Caco-2 (cell line): ENCODE measurements around the gene RAI1. TPM values are rescaled to one million over a fixed set of nuclear protein-coding genes. Genes with fewer than 3 reads are reported as not detected.

Experiments
- BruUV-seq: library from RNA; stranded (reverse); fragments of 400-500 nt; replicated peaks from 2 replicates; lab custom pipeline; 2021; lab: Mats Ljungman, UMichigan
- CTCF ChIA-PET: fragments of 300-600 bp; sonication (Branson Sonifier 250); formaldehyde crosslinking; loops from one replicate; lab custom pipeline; 2022; ENCODE audit warnings: antibody characterized with exemption; lab: Charles Lee
- POLR2A ChIA-PET: fragments of 300-600 bp; sonication (Branson Sonifier 250); formaldehyde crosslinking; loops from one replicate; lab custom pipeline; 2022; ENCODE audit warnings: antibody characterized with exemption; lab: Charles Lee
- DNase-seq, 2 experiments: peaks; one replicate each; pipeline versions ENCODE4 v3.0.0 to v3.0.0-alpha.2; 2020 to 2022
- H3K27me3 ChIP-seq: replicated peaks from 2 replicates; pipeline ENCODE4 v1.6.0; 2011; ENCODE audit warnings: low read length; ENCODE audit not compliant: control insufficient read depth, insufficient read depth
- H3K36me3 ChIP-seq: 2 replicates; pipeline ENCODE4 v1.5.1; 2011; ENCODE audit warnings: low read length; ENCODE audit not compliant: control insufficient read depth, insufficient read depth
- H3K4me1 ChIP-seq: fragments of 250-450 bp; sonication (Bioruptor Pico); 2 replicates; pipeline ENCODE4 v1.5.1; 2020; ENCODE audit warnings: mild to moderate bottlenecking
- H3K4me3 ChIP-seq: 2 replicates; pipeline ENCODE4 v1.5.1; 2011; ENCODE audit warnings: low read depth, mild to moderate bottlenecking, control low read depth, low read length
- H3K9me3 ChIP-seq: fragments of 250-450 bp; sonication (Bioruptor Pico); 2 replicates; pipeline ENCODE4 v1.5.1; 2020; ENCODE audit warnings: mild to moderate bottlenecking, moderate library complexity
- H3K27ac Mint-ChIP-seq: one replicate; pipeline ENCODE4 v1.8.0; 2022; ENCODE audit warnings: mixed read lengths; ENCODE audit not compliant: unreplicated experiment
- H3K27me3 Mint-ChIP-seq: one replicate; pipeline ENCODE4 v1.8.0; 2022; ENCODE audit warnings: mixed read lengths; ENCODE audit not compliant: insufficient read depth, unreplicated experiment
- H3K36me3 Mint-ChIP-seq: one replicate; pipeline ENCODE4 v1.8.0; 2022; ENCODE audit warnings: mild to moderate bottlenecking, mixed read lengths; ENCODE audit not compliant: insufficient read depth, unreplicated experiment
- H3K4me1 Mint-ChIP-seq: one replicate; pipeline ENCODE4 v1.8.0; 2022; ENCODE audit warnings: low read depth, mixed read lengths; ENCODE audit not compliant: unreplicated experiment
- H3K4me3 Mint-ChIP-seq: one replicate; pipeline ENCODE4 v1.8.0; 2022; ENCODE audit warnings: mild to moderate bottlenecking, moderate library complexity, mixed read lengths; ENCODE audit not compliant: unreplicated experiment
- H3K9me3 Mint-ChIP-seq: one replicate; pipeline ENCODE4 v1.8.0; 2022; ENCODE audit warnings: mixed read lengths; ENCODE audit not compliant: unreplicated experiment
- intact Hi-C: fragments of 100-400 bp; cut with micrococcal nuclease; formaldehyde crosslinking; loops from one replicate; pipeline ENCODE4 v1.10.0; 2022; ENCODE audit not compliant: unreplicated experiment
- total RNA-seq: library from RNA; stranded (reverse); gene quantifications from 2 replicates; pipeline ENCODE4 v1.2.3, GENCODE V29; 2022
- TF ChIP-seq, protein P1 (sequence below), 2 experiments: fragments of 200-600 bp in 1 of 2; IDR thresholded peaks; 1 replicate in 1 of 2; 2 replicates in 1 of 2; pipeline versions ENCODE4 v1.5.1 to v1.8.0; 2011 to 2022; ENCODE audit warnings: antibody characterized with exemption in 1 of 2, control low read depth in 1 of 2, inconsistent platforms in 1 of 2, low read depth in 1 of 2, low read length in 1 of 2, mild to moderate bottlenecking in 1 of 2, moderate library complexity in 1 of 2; ENCODE audit not compliant: insufficient read depth in 1 of 2, severe bottlenecking in 1 of 2, unreplicated experiment in 1 of 2

Gene RAI1
- total RNA-seq, 1 experiment from 2014 or later: 44.3 TPM

DNA sequence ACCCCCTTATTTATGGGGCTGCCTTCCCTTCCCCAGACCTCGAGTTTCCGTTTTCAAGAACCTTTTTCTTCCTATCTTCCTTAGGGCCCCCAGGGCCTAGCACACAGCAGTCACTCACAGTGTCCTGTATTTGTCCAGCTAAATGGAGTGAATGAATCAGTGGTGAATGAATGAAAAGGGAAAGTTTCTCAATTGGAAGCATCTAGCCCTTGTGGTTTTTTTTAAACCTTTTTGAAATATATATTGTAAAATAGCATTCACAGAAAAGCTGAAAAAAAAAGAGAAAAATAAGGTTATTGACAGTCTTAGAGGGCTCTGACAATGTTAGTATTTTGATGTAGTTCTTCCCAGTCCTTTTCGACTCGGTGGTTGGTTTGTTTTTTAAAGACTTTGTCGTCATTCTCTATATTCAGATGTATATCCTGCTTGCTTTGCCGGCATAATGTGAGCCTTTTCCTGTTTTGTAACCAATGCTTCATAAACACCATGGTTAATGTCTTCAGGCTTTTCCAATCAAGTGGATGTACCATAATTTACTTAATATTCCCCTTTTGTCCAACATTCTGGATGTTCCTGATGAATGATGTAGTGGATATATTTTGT is 45.3 kb downstream of the RAI1 start:
- Mint-ChIP-seq H3K9me3 (no peaks in the 10 kb centered on the region), H3K27ac (no peak overlapping the region), H3K4me1 (peaks cover 13% of the 10 kb centered on the region), H3K4me3 (no peak overlapping the region), H3K27me3 (no peaks in the 10 kb centered on the region), H3K36me3 (peaks cover 30% of the 10 kb centered on the region)
- ChIA-PET CTCF (no interaction called here), POLR2A (no interaction called here)
- Histone ChIP-seq H3K4me1 (no peaks in the 10 kb centered on the region), H3K4me3 (no peak overlapping the region), H3K27me3 (no peaks in the 10 kb centered on the region), H3K36me3 (no peaks in the 10 kb centered on the region; the same call in 1 of the 2 replicates), H3K9me3 (no peaks in the 10 kb centered on the region)
- intact Hi-C loops: loop anchor here (10.0 kb wide), 1 partner anchor 128 kb away; no protein-coding TSS in a partner anchor
- TF ChIP-seq, protein P1, sequence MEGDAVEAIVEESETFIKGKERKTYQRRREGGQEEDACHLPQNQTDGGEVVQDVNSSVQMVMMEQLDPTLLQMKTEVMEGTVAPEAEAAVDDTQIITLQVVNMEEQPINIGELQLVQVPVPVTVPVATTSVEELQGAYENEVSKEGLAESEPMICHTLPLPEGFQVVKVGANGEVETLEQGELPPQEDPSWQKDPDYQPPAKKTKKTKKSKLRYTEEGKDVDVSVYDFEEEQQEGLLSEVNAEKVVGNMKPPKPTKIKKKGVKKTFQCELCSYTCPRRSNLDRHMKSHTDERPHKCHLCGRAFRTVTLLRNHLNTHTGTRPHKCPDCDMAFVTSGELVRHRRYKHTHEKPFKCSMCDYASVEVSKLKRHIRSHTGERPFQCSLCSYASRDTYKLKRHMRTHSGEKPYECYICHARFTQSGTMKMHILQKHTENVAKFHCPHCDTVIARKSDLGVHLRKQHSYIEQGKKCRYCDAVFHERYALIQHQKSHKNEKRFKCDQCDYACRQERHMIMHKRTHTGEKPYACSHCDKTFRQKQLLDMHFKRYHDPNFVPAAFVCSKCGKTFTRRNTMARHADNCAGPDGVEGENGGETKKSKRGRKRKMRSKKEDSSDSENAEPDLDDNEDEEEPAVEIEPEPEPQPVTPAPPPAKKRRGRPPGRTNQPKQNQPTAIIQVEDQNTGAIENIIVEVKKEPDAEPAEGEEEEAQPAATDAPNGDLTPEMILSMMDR (IDR thresholded peaks at IDR 0.05; ENCODE audit: insufficient read depth in 1 of 2, low read depth in 1 of 2, low read length in 1 of 2, severe bottlenecking in 1 of 2, unreplicated experiment in 1 of 2): no peak
- no TSS peak for BruUV-seq
- DNase-seq: no peak

DNA sequence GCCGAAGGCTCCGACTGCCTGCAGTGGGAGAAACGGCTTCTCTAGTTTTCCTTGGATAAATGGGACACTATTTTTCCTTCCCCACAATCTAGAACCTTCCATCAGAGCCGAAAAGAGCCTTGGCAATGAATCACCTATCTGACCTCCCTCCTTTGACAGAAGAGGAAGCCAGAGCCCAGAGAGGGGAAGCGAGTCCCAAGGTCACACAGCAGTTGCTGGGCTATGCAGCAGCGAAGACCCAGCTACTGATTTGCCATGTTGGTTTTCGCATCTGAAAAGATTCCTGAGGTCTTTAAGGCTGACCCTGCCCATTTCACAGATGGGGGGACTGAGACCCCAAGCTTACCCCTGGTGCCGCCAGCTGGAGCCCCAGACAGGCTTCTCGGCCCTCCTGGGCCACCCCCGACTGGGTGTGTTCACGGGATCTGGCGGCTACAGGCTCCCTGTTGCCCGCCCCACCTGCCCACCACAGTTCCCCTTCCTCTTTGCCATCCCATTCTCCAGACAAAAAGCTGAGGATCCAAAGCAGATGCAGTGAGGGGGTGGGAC is 45.9 kb downstream of the RAI1 start:
- H3K4me3 Mint-ChIP-seq: no peak overlapping the region
- CTCF ChIA-PET: interaction anchor here (0.8 kb wide), 1 partner anchor 217 kb away, joined by 3 read pairs; no protein-coding TSS in a partner anchor
- no peaks in the 10 kb centered on the region for H3K4me1 ChIP-seq
- TF ChIP-seq, protein P1 (IDR thresholded peaks at IDR 0.05; ENCODE audit: insufficient read depth in 1 of 2, low read depth in 1 of 2, low read length in 1 of 2, severe bottlenecking in 1 of 2, unreplicated experiment in 1 of 2): no peak
- H3K9me3 Mint-ChIP-seq: no peaks in the 10 kb centered on the region
- no peaks in the 10 kb centered on the region for H3K27me3 ChIP-seq
- POLR2A ChIA-PET: no interaction called here
- peaks cover 13% of the 10 kb centered on the region for H3K4me1 Mint-ChIP-seq
- H3K36me3 Mint-ChIP-seq: peaks cover 24% of the 10 kb centered on the region
- no peak for DNase-seq
- H3K4me3 ChIP-seq: no peak overlapping the region
- intact Hi-C loops: loop anchor here (10.0 kb wide), 1 partner anchor 128 kb away; no protein-coding TSS in a partner anchor
- no peak overlapping the region for H3K27ac Mint-ChIP-seq
- no TSS peak for BruUV-seq
- no peaks in the 10 kb centered on the region for H3K9me3 ChIP-seq
- H3K27me3 Mint-ChIP-seq: no peaks in the 10 kb centered on the region
- H3K36me3 ChIP-seq: no peaks in the 10 kb centered on the region

DNA sequence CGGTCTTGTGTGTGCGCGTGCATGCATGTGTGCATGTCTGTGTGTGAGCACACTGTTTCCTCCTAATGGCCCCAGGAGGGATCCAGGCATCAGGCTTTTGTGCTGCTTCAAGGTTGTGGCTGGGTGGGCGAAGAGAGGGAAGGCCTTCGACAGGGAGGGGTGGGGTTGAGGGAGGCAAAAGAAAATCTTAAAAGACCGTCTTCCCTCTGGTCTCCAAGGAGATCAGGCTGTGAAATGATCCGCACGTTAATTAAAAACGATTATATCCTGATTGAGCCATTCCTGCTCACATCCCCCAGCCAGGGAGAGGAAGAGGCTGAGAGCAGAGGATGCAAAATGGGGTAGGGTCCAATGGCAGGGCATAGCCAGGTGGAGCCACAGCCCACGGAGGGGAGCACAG is 46.9 kb downstream of the RAI1 start:
- no peak overlapping the region for H3K4me3 Mint-ChIP-seq
- H3K27me3 Mint-ChIP-seq: no peaks in the 10 kb centered on the region

More for the DNA sequence above, 46.9 kb downstream of the RAI1 start:
- intact Hi-C loops: loop anchor here (10.0 kb wide), 1 partner anchor 127 kb away; no protein-coding TSS in a partner anchor
- H3K4me1 Mint-ChIP-seq: peaks cover 13% of the 10 kb centered on the region
- Histone ChIP-seq H3K9me3 (no peaks in the 10 kb centered on the region), H3K4me1 (no peaks in the 10 kb centered on the region), H3K4me3 (no peak overlapping the region), H3K36me3 (no peaks in the 10 kb centered on the region; the same call in 1 of the 2 replicates), H3K27me3 (no peaks in the 10 kb centered on the region)
- no peak for DNase-seq
- ChIA-PET POLR2A (no interaction called here), CTCF (interaction anchor here (0.8 kb wide), 1 partner anchor 216 kb away, joined by 3 read pairs; no protein-coding TSS in a partner anchor)
- BruUV-seq: no TSS peak
- TF ChIP-seq, protein P1 (IDR thresholded peaks at IDR 0.05; ENCODE audit: insufficient read depth in 1 of 2, low read depth in 1 of 2, low read length in 1 of 2, severe bottlenecking in 1 of 2, unreplicated experiment in 1 of 2): no peak
- no peaks in the 10 kb centered on the region for H3K9me3 Mint-ChIP-seq
- H3K36me3 Mint-ChIP-seq: peaks cover 19% of the 10 kb centered on the region
- no peak overlapping the region for H3K27ac Mint-ChIP-seq
